Fibroblast of peridontal ligament (primary cell): Measurements from ENCODE around the gene PILRA.

Source experiments
- DNase-seq: peaks from one replicate; pipeline ENCODE4 v3.0.0-alpha.2; 2010; ENCODE audit errors: extremely low read depth

The PILRA gene

DNA sequence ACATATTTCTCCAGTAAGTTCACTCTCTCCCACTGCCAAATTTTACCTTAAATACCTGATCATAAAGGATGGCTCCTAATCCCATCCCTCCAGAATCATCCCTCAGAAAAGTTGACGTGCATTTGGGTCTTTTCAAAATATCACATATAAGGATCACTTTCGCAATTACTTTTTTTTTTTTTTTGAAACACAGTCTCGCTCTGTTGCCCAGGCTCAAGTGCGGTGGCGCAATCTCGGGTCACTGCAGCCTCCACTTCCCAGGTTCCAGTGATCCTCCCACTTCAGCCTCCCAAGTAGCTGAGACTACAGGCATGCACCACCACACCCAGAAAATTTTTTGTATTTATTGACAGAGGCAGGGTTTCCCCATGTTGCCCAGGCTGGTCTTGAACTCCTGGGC, 37.8 kb downstream of the PILRA start:
- DNase-seq, result no peak

DNA sequence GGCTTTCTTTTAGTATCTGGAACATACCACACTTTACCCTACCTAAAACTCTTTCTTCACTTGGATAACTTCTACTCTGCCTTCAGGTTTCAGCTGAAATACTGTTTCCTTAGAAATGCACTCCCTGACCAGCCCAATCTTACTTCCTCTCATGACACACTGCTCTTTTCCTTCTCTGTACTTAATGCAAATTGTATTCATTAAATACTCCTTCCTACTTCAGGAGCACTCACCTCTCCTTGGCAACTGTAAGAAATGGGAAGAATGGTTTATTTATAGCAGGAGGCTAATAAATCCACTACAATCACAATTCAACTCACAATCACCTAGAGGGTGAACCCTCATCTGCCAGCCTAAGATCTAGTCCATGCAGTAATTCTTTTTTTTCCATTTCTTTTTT, 40.1 kb downstream of the PILRA start:
- DNase-seq, result no peak

DNA sequence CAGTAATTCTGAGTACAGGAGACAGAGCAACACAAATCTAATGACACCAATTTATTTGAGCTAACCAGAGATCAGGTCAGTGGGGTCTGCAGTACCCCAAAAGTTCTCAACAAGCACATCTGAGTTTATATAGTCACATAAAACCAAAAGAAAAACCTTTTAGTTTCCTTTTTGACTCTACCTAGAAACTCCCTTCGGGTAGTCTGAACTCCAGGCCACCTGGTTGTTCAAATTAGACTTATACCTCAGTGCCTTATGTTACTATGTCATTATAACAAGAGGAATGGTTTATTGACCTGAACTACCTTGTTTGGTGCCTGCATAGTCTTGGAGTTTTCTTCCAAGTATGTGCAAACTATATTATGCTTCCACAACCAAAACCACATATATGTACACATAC, 40.6 kb downstream of the PILRA start:
- DNase-seq, result no peak

DNA sequence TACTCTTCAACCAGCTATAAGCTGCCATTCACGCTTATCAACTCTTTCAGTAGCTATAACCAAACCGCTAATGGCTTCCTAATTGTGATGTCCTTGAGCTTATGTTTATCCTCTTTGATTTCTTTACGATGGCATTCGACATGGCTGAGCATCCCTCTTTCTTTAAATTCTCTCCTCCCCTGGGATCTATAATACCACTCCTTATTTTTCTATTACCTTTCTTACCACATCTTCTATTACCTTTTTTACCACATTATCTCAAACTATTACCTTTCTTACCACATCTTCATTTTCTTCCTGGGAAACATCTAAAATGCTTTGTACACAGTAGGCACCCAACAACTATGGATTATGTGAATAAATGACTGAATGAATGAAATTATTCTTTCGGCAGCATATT, 42.2 kb downstream of the PILRA start:
- no peak for DNase-seq

DNA sequence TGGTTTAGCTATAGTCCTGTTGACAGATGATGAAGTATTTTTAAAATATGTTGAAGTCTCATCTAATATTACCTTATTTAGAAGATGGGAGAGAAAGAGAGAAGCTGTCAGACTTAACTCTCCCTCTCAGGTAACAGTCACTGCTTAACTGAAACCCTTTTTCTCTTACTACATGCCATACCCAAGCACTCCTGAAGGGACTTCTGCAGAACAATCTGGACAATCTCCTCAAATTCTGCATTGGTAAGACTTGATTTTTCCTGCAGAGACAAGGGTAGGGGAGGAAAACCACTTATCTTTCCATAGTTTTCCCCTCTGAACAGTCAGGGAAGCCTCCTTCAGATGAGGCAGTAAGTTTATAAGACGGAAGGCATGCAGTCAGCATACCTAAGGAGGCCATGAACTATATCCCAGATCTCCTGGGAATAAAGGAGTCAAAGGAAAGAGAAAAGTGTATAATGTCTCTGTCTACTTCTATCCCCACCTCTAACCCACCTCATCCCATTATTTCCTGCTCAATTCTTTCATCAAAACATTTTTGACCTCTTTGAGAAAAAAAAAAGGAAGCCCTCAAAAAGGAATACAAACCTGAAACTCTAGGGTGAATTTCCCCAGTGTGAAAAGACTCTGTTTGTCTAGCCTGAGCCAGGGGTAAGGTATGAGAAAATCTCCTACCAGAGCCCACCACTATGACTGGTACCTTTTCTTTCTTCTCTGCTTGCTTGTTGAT, 45.8 kb downstream of the PILRA start:
- DNase-seq, result peak; percentile 4

DNA sequence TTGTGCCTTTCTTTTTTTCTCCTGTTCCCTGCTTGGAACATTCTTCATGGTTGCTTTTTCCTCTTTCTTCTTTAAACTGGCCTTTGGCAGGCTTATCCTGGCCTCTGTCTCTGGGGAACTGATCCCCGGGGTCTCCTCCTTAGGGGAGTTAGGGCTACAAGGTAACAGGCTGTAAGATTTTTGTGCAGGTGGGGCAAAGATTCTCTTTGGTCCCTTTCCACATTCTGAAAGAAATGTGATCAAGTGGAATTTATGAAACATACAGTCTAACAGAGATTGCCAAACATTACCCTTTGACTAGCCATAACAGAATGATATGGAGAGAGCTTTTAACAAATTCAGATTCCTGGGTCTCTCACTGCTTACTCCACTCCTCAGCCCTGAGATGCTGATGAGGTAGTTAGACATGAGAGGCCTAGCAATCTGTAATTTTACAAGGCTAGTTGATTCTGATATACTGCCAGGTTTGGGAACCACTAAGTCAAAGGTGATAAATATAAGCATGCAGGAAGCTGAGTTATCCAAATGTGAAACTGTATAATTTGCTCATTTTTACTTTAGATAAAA, 46.5 kb downstream of the PILRA start:
- no peak for DNase-seq

DNA sequence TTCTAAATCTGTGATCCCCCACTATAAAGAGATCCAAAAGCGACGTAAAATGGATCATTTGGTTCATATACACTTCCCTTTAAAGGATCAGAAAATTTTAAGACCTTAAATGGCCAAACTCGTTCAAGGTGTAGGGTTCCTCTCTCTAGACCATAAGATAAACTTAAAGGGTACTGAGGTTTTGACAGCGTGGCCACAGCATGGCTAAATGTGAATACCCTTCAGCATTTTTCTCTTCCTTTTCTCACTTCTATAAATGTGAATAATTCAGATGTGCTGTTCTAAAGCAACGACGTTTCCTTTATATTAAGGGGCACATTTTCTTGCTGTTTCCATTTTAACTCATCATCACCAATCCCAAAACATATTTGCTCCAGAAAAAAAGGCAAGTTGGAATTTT, 50.0 kb downstream of the PILRA start:
- DNase-seq, result no peak

DNA sequence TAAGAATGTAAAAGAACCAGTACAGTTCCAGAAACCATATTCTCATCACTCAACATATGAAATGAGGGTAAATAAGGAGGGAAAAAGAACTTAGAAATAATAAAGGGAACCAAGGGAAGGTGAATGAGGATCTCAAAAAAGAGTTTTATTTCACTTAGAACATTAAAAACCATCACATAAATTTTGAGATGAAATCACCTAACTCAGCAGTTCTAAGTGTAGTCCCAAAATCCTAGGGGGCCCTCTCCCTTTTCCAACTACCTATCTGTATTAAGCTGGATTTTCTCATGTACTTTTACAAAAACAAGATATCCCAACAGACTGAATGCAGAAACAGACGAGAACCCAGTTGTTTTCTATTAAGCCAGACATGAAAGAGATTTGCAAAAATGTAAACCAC, 52.1 kb downstream of the PILRA start:
- DNase-seq, result no peak

DNA sequence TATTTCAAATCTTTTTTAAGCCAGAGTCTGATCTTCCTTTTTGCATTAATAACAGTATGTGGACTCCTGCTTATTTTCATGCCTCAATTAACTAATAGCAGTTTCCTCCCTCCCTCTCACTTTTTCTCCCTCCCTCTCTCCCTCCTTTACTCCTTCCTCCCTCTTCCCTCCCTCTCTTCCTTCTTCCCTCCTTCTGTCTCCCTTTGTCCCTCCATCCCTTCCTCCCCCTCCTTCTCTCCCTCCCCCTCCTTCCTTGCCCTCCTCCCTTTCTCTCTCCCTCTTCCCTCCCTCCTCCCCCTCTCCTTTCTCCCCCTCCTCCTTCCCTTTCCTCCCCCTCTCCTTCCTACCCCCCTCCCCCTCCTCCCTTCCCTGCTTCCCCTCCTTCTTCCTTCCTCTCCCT, 53.2 kb downstream of the PILRA start:
- DNase-seq, result no peak

DNA sequence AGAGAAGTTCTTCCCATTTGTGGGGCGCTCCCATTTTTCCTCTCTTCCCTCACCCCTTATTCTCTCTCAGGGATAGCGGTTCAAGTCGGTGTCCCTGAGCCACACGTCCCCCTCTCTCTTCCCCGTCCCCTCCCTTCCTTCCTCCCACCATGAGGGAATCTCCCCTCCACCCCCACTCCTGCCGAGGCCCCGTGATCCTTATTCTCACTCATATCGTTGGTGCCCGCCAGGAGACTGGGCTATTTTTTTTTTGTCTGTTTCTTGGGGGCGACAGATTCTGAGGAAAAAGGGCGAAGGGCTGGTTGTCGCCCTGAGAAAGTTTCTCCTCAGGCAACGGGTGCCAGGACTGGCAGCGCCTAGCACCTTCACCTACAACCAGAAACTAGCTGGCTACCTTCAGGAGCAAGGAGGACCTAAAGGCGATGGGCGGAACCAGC, 54.5 kb downstream of the PILRA start:
- no peak for DNase-seq

DNA sequence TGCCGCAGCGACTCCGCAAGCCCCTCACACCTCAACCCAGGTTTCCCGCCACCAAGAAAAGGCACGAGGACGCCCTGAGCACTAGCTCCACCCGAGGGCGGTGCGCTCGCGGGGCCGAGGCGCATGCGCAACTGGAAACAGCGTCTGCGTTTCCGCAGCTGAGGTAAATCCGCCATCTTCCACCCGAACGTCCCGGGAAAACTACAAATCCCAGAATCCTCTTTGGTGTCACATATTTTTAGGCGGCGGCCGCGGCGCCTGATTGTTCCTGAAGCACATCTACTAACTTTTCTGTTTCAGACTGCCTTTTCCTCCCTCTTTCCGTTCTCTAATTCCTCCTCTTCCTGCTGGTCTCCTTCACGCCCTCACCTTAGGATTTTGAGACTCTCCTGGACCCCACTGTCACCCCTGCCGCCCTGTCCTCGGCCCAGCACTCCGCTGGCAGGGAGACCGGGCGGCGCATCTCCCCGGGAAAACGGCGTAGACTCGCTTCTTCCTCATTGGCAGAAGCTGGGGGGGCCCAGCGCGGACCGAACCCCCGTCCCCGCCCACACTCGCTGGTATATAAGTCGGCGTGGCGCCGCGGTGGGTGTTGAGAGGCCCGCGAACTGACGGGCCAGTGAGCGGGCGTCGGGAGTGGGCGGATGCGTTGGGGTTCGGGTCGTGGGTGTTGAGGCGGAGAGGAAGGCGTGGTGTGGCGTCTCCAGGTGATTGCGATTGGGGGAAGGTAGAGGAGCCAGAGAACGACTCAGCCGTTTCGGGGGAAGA, 55.1 kb downstream of the PILRA start, which contains the start of gene ZCWPW1:
TSS of gene ZCWPW1 (minus strand) at position 505 of the 768 bp plus-strand sequence. CDS start 8,054 bp downstream, outside the sequence.
- peak; percentile 99 for DNase-seq

DNA sequence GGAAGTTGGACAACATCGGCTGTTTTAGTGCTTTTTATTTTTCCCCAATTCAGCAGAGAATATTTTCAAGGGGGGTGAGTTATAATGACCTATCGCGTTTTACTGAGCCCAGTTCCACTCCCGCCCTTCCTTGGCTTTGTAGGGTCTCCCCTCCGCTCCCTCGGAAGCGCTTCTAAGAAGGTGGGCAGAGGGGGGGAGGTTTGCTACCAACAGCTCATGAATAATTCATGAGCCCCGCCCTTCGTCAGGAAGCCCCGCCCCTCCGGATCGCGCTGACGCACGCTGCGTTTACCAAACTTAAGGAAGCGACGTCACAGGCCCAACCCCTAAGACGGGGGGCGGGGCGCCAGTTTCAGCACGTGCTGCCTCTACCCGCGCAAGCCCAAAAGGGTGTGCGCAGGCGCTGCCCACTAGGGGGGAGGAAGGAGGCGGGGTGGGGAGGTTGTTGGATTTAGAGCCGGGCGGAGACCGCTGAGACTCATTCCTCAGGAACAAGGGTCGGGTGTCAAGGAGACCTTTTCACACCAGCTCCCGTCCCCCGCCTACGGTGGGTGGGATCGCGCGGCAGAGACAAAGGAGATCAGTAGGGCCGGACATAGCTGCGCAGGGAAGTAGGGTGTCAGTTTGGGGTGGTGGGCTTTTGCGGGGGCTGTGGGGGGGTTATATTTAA, 55.8 kb downstream of the PILRA start:
- DNase-seq, result peak; percentile 100

DNA sequence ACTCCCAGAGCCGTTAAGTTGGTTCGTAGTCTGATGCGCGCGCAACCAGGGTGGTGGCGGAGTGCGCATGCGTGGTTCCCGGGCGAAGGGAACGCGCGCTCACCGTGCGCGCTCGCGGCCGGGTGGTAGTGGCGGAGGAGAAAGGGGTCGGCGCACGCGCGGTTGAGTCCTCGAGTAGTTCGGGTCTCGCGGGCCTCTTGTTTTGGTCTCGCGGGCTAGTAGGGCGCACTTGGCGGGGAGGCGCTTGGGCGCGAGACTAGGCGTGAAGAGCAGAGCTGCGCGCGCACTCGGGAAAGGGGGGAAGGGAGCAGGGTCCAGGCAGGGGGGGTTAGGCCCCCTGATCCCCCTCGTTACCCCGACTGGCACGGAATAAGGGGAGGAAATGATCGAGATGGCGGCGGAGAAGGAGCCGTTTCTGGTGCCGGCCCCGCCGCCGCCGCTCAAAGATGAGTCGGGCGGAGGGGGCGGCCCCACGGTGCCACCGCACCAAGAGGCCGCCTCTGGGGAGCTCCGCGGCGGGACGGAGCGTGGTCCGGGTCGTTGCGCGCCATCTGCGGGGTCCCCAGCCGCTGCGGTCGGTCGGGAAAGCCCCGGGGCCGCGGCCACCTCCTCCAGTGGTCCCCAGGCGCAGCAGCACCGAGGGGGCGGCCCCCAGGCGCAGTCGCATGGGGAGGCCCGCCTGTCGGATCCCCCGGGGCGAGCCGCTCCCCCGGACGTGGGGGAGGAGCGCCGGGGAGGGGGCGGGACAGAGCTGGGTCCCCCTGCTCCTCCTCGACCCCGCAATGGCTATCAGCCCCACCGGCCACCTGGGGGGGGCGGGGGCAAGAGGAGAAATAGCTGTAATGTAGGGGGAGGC, 56.6 kb downstream of the PILRA start, which contains the start of gene MEPCE:
TSS of gene MEPCE (plus strand) at position 195 of the 856 bp plus-strand sequence. CDS start at position 383, 188 bp downstream.
- peak; percentile 97 for DNase-seq

DNA sequence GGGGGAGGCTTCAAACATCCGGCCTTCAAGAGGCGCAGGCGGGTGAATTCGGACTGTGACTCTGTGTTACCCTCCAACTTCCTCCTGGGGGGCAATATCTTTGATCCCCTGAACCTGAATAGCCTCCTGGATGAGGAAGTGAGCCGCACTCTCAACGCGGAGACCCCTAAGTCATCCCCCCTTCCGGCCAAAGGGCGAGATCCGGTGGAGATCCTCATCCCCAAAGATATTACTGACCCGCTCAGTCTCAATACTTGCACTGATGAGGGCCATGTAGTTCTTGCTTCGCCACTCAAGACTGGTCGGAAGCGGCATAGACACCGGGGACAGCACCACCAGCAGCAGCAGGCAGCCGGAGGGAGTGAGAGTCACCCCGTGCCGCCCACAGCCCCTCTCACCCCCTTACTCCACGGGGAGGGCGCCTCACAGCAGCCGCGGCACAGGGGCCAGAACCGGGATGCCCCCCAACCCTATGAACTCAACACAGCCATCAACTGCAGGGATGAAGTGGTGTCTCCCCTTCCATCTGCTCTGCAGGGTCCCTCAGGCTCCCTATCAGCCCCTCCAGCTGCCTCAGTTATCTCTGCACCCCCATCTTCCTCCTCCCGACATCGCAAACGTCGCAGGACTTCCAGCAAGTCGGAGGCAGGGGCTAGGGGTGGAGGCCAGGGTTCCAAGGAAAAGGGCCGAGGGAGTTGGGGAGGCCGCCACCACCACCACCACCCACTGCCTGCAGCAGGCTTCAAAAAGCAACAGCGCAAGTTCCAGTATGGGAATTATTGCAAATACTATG, 57.4 kb downstream of the PILRA start:
- DNase-seq, result no peak

DNA sequence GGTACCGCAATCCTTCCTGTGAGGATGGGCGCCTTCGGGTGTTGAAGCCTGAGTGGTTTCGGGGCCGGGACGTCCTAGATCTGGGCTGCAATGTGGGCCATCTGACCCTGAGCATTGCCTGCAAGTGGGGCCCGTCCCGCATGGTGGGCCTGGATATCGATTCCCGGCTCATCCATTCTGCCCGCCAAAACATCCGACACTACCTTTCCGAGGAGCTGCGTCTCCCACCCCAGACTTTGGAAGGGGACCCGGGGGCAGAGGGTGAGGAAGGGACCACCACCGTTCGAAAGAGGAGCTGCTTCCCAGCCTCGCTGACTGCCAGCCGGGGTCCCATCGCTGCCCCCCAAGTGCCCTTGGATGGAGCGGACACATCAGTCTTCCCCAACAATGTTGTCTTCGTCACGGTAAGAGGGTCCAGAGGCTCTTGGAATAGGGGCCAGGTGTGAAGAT, 58.0 kb downstream of the PILRA start:
- no peak for DNase-seq

DNA sequence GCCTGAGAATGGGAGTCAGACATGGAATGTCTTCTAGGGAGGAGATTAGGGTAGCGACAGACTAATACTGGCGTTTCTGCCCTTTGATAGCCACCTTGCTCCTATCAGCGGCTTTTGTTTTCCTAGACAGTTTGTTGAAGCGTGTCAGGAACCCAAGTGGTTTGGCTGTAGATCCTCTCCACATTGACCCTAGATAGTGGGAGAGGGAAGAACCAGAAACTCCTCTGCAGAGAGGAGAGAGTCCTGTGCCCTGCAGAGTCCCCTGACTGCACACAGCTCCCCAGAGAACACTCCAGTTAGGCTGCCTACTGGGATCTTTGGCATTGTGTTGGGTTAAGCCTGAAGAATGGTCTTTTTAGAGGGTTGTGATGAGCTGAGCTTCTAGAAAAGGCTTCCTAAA, 58.8 kb downstream of the PILRA start:
- no peak for DNase-seq

DNA sequence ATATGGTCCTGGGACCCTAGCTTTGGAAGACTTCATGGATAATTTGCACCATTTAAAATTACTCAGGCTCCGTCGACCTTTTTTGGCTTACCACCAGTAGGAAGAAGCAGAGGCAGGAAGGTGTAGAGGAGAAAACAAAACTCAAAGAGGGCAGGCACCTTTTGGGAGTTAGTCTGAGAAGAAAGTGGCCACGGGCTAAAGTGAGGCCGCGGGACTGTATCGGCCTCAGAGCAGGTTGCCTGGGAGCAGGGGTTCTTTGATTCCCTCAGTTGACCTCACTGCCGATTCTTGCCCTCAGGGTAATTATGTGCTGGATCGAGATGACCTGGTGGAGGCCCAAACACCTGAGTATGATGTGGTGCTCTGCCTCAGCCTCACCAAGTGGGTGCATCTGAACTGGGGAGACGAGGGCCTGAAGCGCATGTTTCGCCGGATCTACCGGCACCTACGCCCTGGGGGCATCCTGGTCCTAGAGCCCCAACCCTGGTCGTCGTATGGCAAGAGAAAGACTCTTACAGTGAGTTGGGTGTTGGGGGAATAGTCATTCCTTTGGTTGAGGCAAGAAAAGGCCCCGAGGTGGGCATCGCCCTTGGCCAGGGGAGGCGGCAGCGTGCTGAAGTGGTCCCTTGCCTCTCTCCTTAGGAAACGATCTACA, 59.5 kb downstream of the PILRA start:
- DNase-seq, result no peak

DNA sequence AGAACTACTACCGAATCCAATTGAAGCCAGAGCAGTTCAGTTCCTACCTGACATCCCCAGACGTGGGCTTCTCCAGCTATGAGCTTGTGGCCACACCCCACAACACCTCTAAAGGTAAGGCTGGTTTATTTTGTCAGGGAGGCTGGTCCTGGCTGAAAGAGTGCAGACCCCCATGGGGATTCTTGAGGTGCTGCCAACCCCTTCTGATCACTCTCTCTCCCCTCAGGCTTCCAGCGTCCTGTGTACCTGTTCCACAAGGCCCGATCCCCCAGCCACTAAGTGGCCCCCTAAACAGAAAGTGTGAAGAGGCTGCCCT, 59.9 kb downstream of the PILRA start:
- DNase-seq, result no peak

DNA sequence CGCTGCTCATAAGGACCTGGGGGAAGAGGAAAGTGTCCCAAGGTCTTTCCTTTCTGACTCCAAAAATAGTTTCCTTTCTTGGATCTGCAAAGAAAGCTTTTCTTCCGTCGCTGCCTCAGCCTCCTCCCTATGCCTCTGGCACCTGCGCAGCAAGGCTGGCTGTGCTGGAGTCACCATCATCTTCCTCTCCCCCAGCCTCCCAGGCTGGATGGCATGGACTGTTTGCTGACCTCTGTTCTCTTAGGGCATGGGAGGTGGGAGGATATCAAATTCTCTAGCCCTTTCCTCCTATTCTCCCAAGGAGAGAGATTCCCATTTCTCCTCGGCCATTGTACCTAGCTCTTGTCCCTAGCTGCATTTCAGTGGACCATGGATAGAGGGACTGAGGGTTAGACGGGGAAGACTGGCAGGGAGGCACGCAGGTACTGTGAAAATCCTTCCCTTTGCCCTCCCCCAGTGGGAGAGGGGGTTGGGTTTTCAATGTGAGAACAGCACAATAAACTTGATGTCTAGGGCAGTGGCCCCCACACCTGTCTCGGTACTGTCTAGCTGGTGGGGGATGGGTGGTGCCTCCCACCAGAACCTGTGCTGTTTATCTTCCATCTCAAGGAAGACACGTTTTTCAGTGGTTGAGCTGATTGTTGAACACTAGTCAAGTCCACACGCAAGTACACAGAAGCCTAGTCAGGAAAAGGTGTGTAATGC, 60.5 kb downstream of the PILRA start:
- no peak for DNase-seq
